Brain microvascular endothelial cell (primary cell): ENCODE data around the gene GRAP.

Source experiments
- DNase-seq: peaks from one replicate; pipeline ENCODE4 v3.0.0-alpha.2; 2020
- H3K27ac ChIP-seq: fragments of 250-450 bp; sonication (Bioruptor Pico); 2 replicates; pipeline ENCODE4 v1.5.1; 2020; ENCODE audit warnings: mild to moderate bottlenecking, moderate library complexity
- H3K27me3 ChIP-seq: fragments of 250-450 bp; sonication (Bioruptor Pico); replicated peaks from 2 replicates; pipeline ENCODE4 v1.5.1; 2020; ENCODE audit warnings: mild to moderate bottlenecking
- H3K36me3 ChIP-seq: fragments of 250-450 bp; sonication (Bioruptor Pico); replicated peaks from 2 replicates; pipeline ENCODE4 v1.5.1; 2020; ENCODE audit warnings: mild to moderate bottlenecking
- H3K4me3 ChIP-seq: 2 replicates; pipeline ENCODE4 v1.5.1; 2011; ENCODE audit warnings: low read depth, mild to moderate bottlenecking, control low read depth, low read length, moderate library complexity
- CTCF ChIP-seq: IDR thresholded peaks from 2 replicates; pipeline ENCODE4 v1.5.1; 2011; ENCODE audit warnings: low read depth, mild to moderate bottlenecking, moderate library complexity, low read length, control low read depth, inconsistent platforms; ENCODE audit errors: missing control alignments
- in situ Hi-C: cut with HindIII; loops from 2 replicates; pipeline ENCODE4 v1.10.0; 2017; ENCODE audit warnings: low sequenced_read_pairs, low pct_ligation_motif_present

The GRAP gene

GRCh38 chr17:18987862-18988545 is 58.8 kb downstream of the GRAP start:
- TF ChIP-seq CTCF = no peak
- no peak overlapping the region for H3K27ac ChIP-seq
- no peak overlapping the region for H3K4me3 ChIP-seq
- no peak for DNase-seq
- H3K36me3 ChIP-seq = peaks cover 7% of the 10 kb centered on the region
- in situ Hi-C loops = no loop called here
- H3K27me3 ChIP-seq = no peaks in the 10 kb centered on the region

- TF ChIP-seq CTCF = no peak
- in situ Hi-C loops = no loop called here
- Histone ChIP-seq H3K27ac (no peak overlapping the region), H3K36me3 (peaks cover 7% of the 10 kb centered on the region), H3K27me3 (no peaks in the 10 kb centered on the region), H3K4me3 (no peak overlapping the region)
- no peak for DNase-seq
These were observed 59.5 kb downstream of the GRAP start for GRCh38 chr17:18987230-18987610.

GRCh38 chr17:18986541-18987229 is 60.1 kb downstream of the GRAP start:
- in situ Hi-C loops = no loop called here
- Histone ChIP-seq H3K36me3 (peaks cover 7% of the 10 kb centered on the region), H3K4me3 (no peak overlapping the region), H3K27me3 (no peaks in the 10 kb centered on the region), H3K27ac (no peak overlapping the region)
- DNase-seq = no peak
- no peak for TF ChIP-seq CTCF

- in situ Hi-C loops = no loop called here
- H3K27me3 ChIP-seq = no peaks in the 10 kb centered on the region
- no peak overlapping the region for H3K27ac ChIP-seq
- H3K36me3 ChIP-seq = peaks cover 7% of the 10 kb centered on the region
- TF ChIP-seq CTCF = no peak
- H3K4me3 ChIP-seq = no peak overlapping the region
- DNase-seq = no peak
These were observed 61.3 kb downstream of the GRAP start for GRCh38 chr17:18985475-18985874.

GRCh38 chr17:18984273-18985114 is 62.3 kb downstream of the GRAP start:
- TF ChIP-seq CTCF = no peak
- in situ Hi-C loops = no loop called here
- Histone ChIP-seq H3K27ac (no peak overlapping the region), H3K36me3 (peaks cover 7% of the 10 kb centered on the region), H3K27me3 (no peaks in the 10 kb centered on the region), H3K4me3 (no peak overlapping the region)
- DNase-seq = no peak
